Measurements from ENCODE around the gene RPP14.

DNA sequence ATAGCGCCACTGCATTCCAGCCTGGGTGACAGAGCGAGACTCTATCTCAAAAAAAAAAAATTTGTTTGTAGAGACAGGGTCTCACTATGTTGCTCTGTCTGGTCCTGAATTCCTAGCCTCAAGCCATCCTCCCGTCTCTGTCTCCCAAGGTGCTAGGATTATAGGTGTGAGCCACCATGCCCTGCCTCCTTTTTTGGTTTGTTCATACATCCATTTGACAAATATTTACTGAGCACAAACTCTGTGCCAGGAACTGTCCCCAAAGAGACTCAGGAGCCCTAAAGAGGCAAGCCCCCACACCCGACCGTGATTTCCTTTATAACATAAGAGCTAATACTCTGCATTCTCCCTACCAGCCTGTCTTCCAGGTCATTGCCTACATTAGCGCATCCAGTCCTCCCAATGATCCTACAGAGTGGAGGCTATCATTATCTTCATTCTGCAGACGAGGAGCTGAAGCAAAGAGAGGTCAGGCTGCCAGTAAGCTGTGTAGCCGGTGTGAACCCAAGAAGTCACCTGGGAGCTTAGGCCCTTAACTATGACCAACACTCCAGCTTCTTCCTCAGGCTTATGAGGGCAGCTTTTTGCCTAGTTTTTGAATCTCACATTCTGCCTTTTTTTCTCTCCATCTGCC lies 20.3 kb downstream of the RPP14 start:
- TF ChIP-seq, protein P1, sequence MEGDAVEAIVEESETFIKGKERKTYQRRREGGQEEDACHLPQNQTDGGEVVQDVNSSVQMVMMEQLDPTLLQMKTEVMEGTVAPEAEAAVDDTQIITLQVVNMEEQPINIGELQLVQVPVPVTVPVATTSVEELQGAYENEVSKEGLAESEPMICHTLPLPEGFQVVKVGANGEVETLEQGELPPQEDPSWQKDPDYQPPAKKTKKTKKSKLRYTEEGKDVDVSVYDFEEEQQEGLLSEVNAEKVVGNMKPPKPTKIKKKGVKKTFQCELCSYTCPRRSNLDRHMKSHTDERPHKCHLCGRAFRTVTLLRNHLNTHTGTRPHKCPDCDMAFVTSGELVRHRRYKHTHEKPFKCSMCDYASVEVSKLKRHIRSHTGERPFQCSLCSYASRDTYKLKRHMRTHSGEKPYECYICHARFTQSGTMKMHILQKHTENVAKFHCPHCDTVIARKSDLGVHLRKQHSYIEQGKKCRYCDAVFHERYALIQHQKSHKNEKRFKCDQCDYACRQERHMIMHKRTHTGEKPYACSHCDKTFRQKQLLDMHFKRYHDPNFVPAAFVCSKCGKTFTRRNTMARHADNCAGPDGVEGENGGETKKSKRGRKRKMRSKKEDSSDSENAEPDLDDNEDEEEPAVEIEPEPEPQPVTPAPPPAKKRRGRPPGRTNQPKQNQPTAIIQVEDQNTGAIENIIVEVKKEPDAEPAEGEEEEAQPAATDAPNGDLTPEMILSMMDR (IDR thresholded peaks at IDR 0.05; ENCODE audit: low read length) = no peak
- no peak for TF ChIP-seq EZH2phosphoT487 (IDR thresholded peaks at IDR 0.05; ENCODE audit: low read length)
